Astrocyte of the spinal cord (primary cell): ENCODE data around the gene API5.

Source experiments
- DNase-seq: peaks from one replicate; pipeline ENCODE4 v3.0.0; 2011; ENCODE audit warnings: low read depth, low spot score
- H3K4me3 ChIP-seq: 2 replicates; pipeline ENCODE4 v1.5.1; 2011; ENCODE audit warnings: low read depth, mild to moderate bottlenecking, low read length, moderate library complexity
- in situ Hi-C: cut with HindIII; loops from 2 replicates; pipeline ENCODE4 v1.10.0; 2017; ENCODE audit warnings: low sequenced_read_pairs
- TF ChIP-seq, protein P1 (sequence below): IDR thresholded peaks from 2 replicates; pipeline ENCODE4 v1.5.1; 2012; ENCODE audit warnings: low read depth, mild to moderate bottlenecking, low read length, inconsistent platforms

Gene API5

DNA sequence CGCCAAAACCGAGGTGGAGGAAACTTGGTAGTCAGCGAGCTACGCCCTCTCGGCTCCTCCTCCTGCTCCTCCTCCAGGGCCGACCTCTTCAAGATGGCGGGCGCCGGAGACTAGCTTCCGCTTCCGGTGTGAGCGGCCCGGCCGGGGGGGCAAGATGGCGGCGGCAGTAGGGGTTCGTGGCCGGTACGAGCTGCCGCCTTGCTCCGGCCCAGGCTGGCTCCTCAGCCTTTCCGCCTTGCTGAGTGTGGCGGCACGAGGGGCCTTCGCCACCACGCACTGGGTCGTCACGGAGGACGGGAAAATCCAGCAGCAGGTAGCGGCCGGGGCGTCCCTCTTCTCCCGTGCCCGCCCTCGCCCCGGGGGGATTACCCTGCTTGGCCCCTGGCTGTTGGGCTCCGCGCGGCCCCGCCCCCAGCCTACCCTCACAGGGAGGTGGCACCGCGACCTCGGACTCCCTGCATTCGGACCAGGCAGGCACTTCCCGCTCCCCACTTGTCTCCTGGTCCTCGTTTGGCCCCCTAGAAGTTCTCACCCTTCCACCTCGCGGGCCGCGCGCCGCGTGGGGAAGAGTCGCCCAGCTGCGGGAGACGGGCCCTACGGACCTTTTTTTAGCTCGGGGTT lies 47.1 kb downstream of the API5 start, which contains the start of gene TTC17:
Gene TTC17, plus strand, starts transcription at position 120 of the 621 bp plus-strand sequence. Its CDS starts 35 bp downstream, at position 155.
- peak within 1 kb of the TSS; percentile 74 for H3K4me3 ChIP-seq
- TF ChIP-seq, protein P1, sequence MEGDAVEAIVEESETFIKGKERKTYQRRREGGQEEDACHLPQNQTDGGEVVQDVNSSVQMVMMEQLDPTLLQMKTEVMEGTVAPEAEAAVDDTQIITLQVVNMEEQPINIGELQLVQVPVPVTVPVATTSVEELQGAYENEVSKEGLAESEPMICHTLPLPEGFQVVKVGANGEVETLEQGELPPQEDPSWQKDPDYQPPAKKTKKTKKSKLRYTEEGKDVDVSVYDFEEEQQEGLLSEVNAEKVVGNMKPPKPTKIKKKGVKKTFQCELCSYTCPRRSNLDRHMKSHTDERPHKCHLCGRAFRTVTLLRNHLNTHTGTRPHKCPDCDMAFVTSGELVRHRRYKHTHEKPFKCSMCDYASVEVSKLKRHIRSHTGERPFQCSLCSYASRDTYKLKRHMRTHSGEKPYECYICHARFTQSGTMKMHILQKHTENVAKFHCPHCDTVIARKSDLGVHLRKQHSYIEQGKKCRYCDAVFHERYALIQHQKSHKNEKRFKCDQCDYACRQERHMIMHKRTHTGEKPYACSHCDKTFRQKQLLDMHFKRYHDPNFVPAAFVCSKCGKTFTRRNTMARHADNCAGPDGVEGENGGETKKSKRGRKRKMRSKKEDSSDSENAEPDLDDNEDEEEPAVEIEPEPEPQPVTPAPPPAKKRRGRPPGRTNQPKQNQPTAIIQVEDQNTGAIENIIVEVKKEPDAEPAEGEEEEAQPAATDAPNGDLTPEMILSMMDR, result no peak
- peak; percentile 92 for DNase-seq
- in situ Hi-C loops, result no loop called here

DNA sequence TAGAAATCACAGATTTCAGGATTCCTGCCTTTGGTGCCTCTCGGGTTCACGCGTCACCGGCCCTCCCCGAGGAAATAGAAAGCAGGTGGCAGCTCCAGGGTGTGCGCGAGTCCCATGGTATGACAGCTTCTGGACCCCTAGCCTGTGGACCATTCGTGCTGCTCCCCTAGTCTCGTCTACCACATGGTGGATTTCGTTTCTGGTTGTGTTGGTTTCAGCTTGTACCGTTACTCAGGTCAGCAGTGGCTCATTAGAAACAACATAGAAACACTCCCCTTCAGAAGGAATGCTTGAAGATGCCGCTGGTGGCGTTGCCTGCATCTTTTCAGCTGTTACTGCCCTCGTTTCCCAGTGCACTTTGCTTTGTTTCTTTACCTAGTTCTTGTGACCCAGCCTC lies 47.6 kb downstream of the API5 start:
- peak; percentile 20 for DNase-seq
- in situ Hi-C loops, result no loop called here
- H3K4me3 ChIP-seq, result peak overlapping the region; percentile 74
- TF ChIP-seq, protein P1, result no peak

DNA sequence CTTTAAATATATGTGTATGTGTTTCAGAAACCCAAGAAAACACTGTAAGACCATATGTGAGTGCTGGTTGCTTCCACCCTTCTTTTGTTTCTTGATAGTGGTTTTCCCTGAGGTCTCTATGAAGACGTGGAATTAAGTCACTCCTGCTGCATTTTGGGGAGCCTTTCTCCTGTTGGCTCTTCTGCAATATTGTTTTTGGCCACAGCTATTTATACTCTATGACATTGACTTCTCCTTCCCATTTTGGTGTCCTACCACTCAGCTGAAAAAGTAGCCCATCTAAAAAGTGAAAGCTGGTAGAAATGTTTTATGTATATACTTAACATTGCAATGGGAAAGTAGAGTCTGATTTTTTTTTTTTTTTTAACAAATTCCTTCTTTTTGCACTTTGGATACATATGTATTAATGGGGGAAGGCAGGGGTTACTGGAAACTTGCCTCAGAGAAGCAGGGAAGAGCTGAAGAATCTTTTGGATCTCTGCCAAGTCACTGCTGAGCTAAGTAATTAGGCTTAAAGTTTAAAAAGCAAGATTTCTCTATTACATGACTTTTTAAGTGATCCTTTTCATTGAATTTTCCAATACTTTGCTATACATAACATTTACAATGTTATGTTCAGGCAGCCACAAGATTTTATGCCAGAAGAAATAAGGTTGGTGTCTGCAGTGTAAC lies 48.7 kb downstream of the API5 start:
- in situ Hi-C loops, result no loop called here
- DNase-seq, result no peak
- TF ChIP-seq, protein P1, result no peak

DNA sequence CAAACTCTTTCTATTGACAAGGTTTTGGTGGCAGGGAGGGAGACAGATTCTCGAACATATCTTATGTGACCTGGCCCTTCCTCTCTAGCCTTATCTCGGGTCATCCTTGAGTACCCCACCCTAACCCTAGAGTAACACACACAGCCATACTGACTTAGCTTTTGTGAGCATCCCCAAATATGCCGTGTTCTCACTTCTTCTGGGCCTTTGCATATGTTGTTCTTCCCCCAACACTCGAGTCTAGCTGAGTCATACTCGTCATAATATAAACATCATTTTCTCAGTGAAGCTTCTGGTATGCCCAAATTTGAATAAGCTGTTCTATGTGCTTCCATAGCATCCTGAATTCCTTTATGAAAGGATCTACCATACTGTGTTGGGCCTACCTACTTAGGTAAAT lies 54.9 kb downstream of the API5 start:
- DNase-seq, result peak; percentile 40
- in situ Hi-C loops, result no loop called here
- TF ChIP-seq, protein P1, result no peak
- H3K4me3 ChIP-seq, result no peak overlapping the region

More for the DNA sequence above, 48.7 kb downstream of the API5 start:
- H3K4me3 ChIP-seq, result no peak overlapping the region

DNA sequence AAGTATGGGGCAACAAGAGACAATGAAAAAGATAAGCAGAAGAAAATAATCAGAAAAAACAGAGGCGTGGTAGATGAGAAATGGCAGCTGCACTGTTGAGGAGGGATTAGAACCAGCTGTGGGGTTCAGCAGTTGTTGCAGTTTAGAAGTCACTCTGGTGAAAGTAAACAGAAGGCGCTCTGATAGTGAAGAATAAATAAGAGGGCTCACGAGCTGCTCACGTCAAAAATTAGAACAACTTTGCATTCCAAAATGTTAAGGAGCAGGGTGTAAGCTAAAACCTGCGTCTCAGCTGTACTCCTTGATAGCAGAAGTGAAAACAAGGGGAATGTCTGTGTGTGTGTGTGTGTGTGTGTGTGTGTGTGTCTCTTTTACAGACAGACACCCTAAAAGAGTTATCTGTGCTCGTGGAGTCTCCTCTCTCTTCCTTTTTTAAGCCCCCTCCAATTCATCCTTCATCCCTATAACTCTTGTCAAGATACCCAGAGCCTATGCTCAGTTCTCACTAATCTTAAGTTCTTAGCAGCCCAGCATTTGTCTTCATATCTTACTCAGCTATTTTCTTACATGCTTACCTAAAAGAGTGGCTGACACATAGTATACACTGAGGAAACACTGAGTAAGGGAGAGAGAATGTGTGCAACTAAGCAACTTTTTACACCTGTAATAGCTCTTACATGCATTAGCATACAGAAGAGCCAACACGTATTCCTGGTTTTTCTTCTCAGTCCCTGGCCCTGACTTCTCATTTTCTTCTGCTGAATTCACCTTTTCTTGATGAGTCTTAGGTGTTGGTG lies 55.8 kb downstream of the API5 start:
- TF ChIP-seq, protein P1, result no peak
- in situ Hi-C loops, result no loop called here
- H3K4me3 ChIP-seq, result no peak overlapping the region
- DNase-seq, result no peak

DNA sequence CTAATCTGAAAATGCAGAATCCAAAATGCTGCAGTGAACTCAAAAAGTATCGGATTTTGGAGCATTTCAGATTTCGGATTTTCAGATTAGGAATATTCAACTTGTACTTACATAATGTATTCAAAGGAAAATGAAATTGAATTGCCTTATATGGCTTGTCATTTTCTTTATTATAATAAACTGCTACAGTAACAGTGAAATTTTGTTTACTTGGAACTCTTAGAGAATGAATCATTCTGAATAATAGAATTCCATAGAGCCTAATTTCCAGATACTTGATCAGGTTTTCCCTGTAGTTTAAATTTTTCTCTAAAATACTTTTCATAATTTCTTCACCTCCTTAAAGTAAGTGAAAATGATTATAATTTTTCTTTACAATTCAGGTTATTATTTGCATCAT lies 64.3 kb downstream of the API5 start:
- no peak overlapping the region for H3K4me3 ChIP-seq
- TF ChIP-seq, protein P1, result no peak
- in situ Hi-C loops, result no loop called here
- no peak for DNase-seq
